HL-60 (cell line): ENCODE measurements around the gene MYO7A.

Experiments used
- DNase-seq, 2 experiments: peaks; one replicate each; pipeline ENCODE4 v3.0.0-alpha.2; 2010 to 2020; ENCODE audit warnings: low read depth in 1 of 2, low spot score in 1 of 2
- H3K27ac ChIP-seq: fragments of 250-450 bp; sonication (Bioruptor Pico); replicated peaks from 2 replicates; pipeline ENCODE4 v1.5.1; 2020; ENCODE audit warnings: mild to moderate bottlenecking, moderate library complexity
- H3K27me3 ChIP-seq: fragments of 250-450 bp; sonication (Bioruptor Pico); 2 replicates; pipeline ENCODE4 v1.5.1; 2021; ENCODE audit warnings: mild to moderate bottlenecking, moderate library complexity; ENCODE audit not compliant: insufficient read depth, poor library complexity, severe bottlenecking
- H3K4me3 ChIP-seq: replicated peaks from 2 replicates; pipeline ENCODE4 v1.5.1; 2011; ENCODE audit warnings: mild to moderate bottlenecking, control low read depth, low read length; ENCODE audit not compliant: insufficient read depth
- CTCF ChIP-seq: IDR thresholded peaks from one replicate; pipeline ENCODE4 v1.5.1; 2011; ENCODE audit warnings: low read length, control low read depth, inconsistent platforms; ENCODE audit not compliant: insufficient read depth
- GABPA ChIP-seq: IDR thresholded peaks from 2 replicates; pipeline ENCODE4 v1.6.1; 2012; ENCODE audit warnings: low read depth
- POLR2AphosphoS5 ChIP-seq: IDR thresholded peaks from 2 replicates; pipeline ENCODE4 v1.6.1; 2012; ENCODE audit warnings: low read depth
- SPI1 ChIP-seq: IDR thresholded peaks from 2 replicates; pipeline ENCODE4 v1.6.1; 2012; ENCODE audit warnings: low read depth, mild to moderate bottlenecking, borderline replicate concordance
- TF ChIP-seq, protein P1 (sequence below): IDR thresholded peaks from 2 replicates; pipeline ENCODE4 v1.6.1; 2012; ENCODE audit warnings: low read depth; ENCODE audit not compliant: insufficient replicate concordance

The MYO7A gene

DNA sequence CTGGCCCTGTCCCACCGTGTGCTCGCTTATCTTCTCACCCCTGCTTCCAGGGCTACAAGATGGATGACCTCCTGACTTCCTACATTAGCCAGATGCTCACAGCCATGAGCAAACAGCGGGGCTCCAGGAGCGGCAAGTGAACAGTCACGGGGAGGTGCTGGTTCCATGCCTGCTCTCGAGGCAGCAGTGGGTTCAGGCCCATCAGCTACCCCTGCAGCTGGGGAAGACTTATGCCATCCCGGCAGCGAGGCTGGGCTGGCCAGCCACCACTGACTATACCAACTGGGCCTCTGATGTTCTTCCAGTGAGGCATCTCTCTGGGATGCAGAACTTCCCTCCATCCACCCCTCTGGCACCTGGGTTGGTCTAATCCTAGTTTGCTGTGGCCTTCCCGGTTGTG, 86.5 kb downstream of the MYO7A start:
- TF ChIP-seq SPI1 = no peak
- no peak for TF ChIP-seq GABPA
- TF ChIP-seq POLR2AphosphoS5 = no peak
- Histone ChIP-seq H3K4me3 (no peak overlapping the region), H3K27me3 (no peaks in the 10 kb centered on the region), H3K27ac (no peak overlapping the region)
- no peak for DNase-seq

DNA sequence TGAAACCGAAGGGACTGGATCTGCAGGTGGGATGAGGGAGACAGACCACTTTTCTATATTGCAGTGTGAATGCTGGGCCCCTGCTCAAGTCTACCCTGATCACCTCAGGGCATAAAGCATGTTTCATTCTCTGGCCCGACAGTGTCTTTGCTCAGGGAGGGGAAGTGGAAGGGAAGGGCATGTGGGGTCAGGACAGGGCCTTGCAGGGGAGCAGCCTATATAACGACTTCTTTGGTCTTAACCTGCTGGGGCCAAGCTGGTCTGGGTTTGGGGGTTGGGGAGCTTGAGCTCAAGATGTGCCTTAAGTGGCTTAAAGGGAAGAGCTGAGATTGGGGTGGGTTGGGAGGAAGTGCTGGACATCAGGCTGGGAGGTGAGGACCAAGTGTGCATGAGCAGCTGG, 87.1 kb downstream of the MYO7A start:
- Histone ChIP-seq H3K27me3 (no peaks in the 10 kb centered on the region), H3K27ac (no peak overlapping the region), H3K4me3 (no peak overlapping the region)
- no peak for DNase-seq
- TF ChIP-seq POLR2AphosphoS5 (no peak), CTCF (no peak), GABPA (no peak), SPI1 (no peak)
- TF ChIP-seq, protein P1, sequence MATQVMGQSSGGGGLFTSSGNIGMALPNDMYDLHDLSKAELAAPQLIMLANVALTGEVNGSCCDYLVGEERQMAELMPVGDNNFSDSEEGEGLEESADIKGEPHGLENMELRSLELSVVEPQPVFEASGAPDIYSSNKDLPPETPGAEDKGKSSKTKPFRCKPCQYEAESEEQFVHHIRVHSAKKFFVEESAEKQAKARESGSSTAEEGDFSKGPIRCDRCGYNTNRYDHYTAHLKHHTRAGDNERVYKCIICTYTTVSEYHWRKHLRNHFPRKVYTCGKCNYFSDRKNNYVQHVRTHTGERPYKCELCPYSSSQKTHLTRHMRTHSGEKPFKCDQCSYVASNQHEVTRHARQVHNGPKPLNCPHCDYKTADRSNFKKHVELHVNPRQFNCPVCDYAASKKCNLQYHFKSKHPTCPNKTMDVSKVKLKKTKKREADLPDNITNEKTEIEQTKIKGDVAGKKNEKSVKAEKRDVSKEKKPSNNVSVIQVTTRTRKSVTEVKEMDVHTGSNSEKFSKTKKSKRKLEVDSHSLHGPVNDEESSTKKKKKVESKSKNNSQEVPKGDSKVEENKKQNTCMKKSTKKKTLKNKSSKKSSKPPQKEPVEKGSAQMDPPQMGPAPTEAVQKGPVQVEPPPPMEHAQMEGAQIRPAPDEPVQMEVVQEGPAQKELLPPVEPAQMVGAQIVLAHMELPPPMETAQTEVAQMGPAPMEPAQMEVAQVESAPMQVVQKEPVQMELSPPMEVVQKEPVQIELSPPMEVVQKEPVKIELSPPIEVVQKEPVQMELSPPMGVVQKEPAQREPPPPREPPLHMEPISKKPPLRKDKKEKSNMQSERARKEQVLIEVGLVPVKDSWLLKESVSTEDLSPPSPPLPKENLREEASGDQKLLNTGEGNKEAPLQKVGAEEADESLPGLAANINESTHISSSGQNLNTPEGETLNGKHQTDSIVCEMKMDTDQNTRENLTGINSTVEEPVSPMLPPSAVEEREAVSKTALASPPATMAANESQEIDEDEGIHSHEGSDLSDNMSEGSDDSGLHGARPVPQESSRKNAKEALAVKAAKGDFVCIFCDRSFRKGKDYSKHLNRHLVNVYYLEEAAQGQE = no peak

DNA sequence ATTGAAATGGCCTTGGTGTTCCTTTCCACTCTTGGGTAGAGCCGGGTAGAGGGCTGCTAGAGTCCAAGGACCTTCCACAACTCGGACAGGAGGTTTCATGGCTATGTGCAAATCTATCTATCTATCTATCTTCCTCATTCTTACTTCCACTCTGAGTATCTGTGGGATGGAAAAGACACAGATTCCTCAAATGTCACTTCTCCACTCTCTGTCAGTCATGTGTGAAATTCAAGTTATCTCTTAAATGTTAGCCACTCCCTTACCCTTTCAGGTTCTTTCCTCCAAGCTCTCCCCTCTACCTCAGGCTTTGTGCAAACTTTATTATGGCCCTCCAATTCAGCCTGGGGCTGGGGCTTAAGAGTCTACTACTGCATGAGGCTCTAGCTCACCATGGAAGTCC, 89.1 kb downstream of the MYO7A start:
- TF ChIP-seq, protein P1 = no peak
- no peak for TF ChIP-seq POLR2AphosphoS5
- TF ChIP-seq CTCF = no peak
- no peak for TF ChIP-seq GABPA
- TF ChIP-seq SPI1 = no peak
- no peak for DNase-seq
- Histone ChIP-seq H3K27me3 (no peaks in the 10 kb centered on the region), H3K4me3 (no peak overlapping the region), H3K27ac (no peak overlapping the region)

DNA sequence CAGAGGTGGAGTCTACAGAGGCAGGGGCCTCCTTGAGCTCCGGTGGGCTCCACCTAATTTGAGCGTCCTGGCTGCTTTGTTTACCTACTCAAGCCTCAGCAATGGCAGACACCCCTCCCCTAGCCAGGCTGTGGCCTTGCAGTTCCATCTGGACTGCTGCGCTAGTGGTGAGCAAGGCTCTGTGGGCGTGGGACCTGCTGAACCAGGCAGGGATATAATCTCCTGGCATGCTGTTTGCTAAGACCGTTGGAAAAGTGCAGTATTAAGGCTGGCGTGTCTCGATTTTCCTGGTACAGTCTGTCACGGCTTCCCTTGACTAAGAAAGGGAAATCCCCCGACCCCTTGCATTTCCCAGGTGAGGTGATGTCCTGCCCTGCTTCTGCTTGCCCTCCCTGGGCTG, 95.8 kb downstream of the MYO7A start:
- Histone ChIP-seq H3K4me3 (no peak overlapping the region), H3K27me3 (no peaks in the 10 kb centered on the region)
- TF ChIP-seq GABPA = no peak
- no peak for TF ChIP-seq SPI1
- no peak for TF ChIP-seq POLR2AphosphoS5
- TF ChIP-seq, protein P1 = no peak
- no peak for TF ChIP-seq CTCF

More for the DNA sequence above, 95.8 kb downstream of the MYO7A start:
- H3K27ac ChIP-seq = no peak overlapping the region
- no peak for DNase-seq
